ENCODE data around the gene SYCN. TPM values are rescaled to one million over a fixed set of nuclear protein-coding genes. Genes with fewer than 3 reads are reported as not detected.

Gene SYCN
- total and polyA plus RNA-seq, 2 of the 8 experiments (the other 6 are each of a cell fraction or from before 2014, with no cell fraction given): not detected

GRCh38 chr19:39154100-39154628 is 49.9 kb downstream of the SYCN start (continued):
- TF ChIP-seq GABPA (IDR thresholded peaks at IDR 0.05; ENCODE audit: borderline replicate concordance, insufficient read depth, low read length) (no peak), CTCF (IDR thresholded peaks at IDR 0.05; ENCODE audit: control extremely low read depth in 1 of 3, insufficient read depth in 1 of 3, low read depth in 1 of 3, low read length in 3 of 3) (no peak), CHD7 (IDR thresholded peaks at IDR 0.05; ENCODE audit: insufficient replicate concordance, low read length) (no peak), RXRA (IDR thresholded peaks at IDR 0.05; ENCODE audit: insufficient read depth, low read depth, low read length) (no peak), EGR1 (IDR thresholded peaks at IDR 0.05; ENCODE audit: borderline replicate concordance, low read depth, low read length) (no peak), TAF1 (IDR thresholded peaks at IDR 0.05; ENCODE audit: low read depth, low read length) (no peak)

All from H1 (cell line).